ENCODE measurements around the gene MAP3K21. TPM values are rescaled to one million over a fixed set of nuclear protein-coding genes. Genes with fewer than 3 reads are reported as not detected.

The MAP3K21 gene
- total RNA-seq, 1 donor from 2014 or later = 0.25 TPM

- H3K27ac Mint-ChIP-seq (ENCODE audit: unreplicated experiment) = no peak overlapping the region
- no peak for DNase-seq (ENCODE audit: low spot score)
- H3K36me3 Mint-ChIP-seq (ENCODE audit: low read depth) = no peaks in the 10 kb centered on the region
- no peaks in the 10 kb centered on the region for H3K9me3 Mint-ChIP-seq (ENCODE audit: low read depth)
- no peak overlapping the region for H3K4me3 Mint-ChIP-seq (ENCODE audit: unreplicated experiment)
- peaks cover 39% of the 10 kb centered on the region for H3K27me3 Mint-ChIP-seq (ENCODE audit: low read depth)
- no peaks in the 10 kb centered on the region for H3K4me1 Mint-ChIP-seq (ENCODE audit: low read depth)
- TF ChIP-seq CTCF (IDR thresholded peaks at IDR 0.05) = peak; percentile 90
These were observed 67.6 kb downstream of the MAP3K21 start for GRCh38 chr1:233394860-233395717.

- H3K27ac Mint-ChIP-seq (ENCODE audit: unreplicated experiment) = no peak overlapping the region
These were observed 68.5 kb downstream of the MAP3K21 start for GRCh38 chr1:233395863-233396646.

GRCh38 chr1:233406339-233406960 is 78.9 kb downstream of the MAP3K21 start:
- Mint-ChIP-seq H3K36me3 (ENCODE audit: low read depth) (peaks cover 1% of the 10 kb centered on the region), H3K27ac (ENCODE audit: unreplicated experiment) (no peak overlapping the region), H3K27me3 (ENCODE audit: low read depth) (peaks cover 9% of the 10 kb centered on the region), H3K9me3 (ENCODE audit: low read depth) (peaks cover 13% of the 10 kb centered on the region), H3K4me3 (ENCODE audit: unreplicated experiment) (no peak overlapping the region), H3K4me1 (ENCODE audit: low read depth) (no peaks in the 10 kb centered on the region)
- no peak for DNase-seq (ENCODE audit: low spot score)
- TF ChIP-seq CTCF (IDR thresholded peaks at IDR 0.05) = no peak

More at GRCh38 chr1:233395863-233396646, 68.5 kb downstream of the MAP3K21 start:
- H3K9me3 Mint-ChIP-seq (ENCODE audit: low read depth) = no peaks in the 10 kb centered on the region
- peaks cover 38% of the 10 kb centered on the region for H3K27me3 Mint-ChIP-seq (ENCODE audit: low read depth)
- no peak for DNase-seq (ENCODE audit: low spot score)
- no peak for TF ChIP-seq CTCF (IDR thresholded peaks at IDR 0.05)
- no peaks in the 10 kb centered on the region for H3K36me3 Mint-ChIP-seq (ENCODE audit: low read depth)
- H3K4me3 Mint-ChIP-seq (ENCODE audit: unreplicated experiment) = no peak overlapping the region
- H3K4me1 Mint-ChIP-seq (ENCODE audit: low read depth) = no peaks in the 10 kb centered on the region

GRCh38 chr1:233406994-233407631 is 79.6 kb downstream of the MAP3K21 start:
- peaks cover 1% of the 10 kb centered on the region for H3K36me3 Mint-ChIP-seq (ENCODE audit: low read depth)
- H3K4me3 Mint-ChIP-seq (ENCODE audit: unreplicated experiment) = no peak overlapping the region
- DNase-seq (ENCODE audit: low spot score) = no peak
- no peaks in the 10 kb centered on the region for H3K4me1 Mint-ChIP-seq (ENCODE audit: low read depth)
- H3K27ac Mint-ChIP-seq (ENCODE audit: unreplicated experiment) = no peak overlapping the region
- no peak for TF ChIP-seq CTCF (IDR thresholded peaks at IDR 0.05)
- H3K27me3 Mint-ChIP-seq (ENCODE audit: low read depth) = peaks cover 7% of the 10 kb centered on the region
- H3K9me3 Mint-ChIP-seq (ENCODE audit: low read depth) = peaks cover 13% of the 10 kb centered on the region
